Measurements from ENCODE around the gene THG1L.
"Not testable (repeated sequence)": the region's sequence is repeated elsewhere in the genome, so short reads cannot be mapped to it uniquely, and the experiment has no call there.

Gene THG1L

DNA sequence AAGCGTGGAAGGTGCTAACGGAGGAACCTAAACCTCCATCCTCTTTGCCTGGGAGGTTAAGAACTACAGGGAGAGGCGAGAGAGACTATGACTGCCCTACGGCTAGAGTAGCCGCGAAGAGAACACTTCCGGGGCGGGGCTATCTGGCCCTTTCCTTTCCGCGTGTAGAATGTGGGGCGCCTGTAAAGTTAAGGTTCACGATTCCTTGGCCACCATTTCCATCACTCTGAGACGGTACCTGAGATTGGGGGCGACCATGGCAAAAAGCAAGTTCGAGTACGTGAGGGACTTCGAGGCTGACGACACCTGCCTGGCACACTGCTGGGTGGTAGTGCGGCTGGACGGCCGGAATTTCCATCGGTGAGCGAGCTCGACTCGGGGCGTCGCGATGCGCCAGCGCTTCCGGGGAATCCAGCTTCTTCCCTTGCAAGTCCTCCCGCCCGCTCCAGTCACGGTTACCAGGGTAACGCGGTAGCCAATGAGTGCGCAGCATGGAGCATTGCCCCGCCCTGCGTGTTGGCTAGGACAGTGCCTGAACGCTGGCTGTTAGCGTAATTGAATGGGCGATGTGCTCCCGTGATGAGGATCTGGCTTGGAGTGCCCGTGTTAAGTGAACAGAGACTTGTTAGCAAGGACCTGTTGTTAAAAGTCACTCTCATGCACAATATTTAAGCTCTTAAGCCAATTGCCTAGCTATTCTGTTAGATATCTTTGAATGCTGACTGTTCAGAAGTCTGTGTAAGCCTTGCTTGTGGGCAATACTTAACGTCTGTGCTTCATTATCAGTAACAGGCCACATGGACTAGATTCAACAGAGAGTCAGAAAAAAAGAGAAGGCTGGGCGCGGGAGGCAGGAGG lies at the start of gene THG1L:
Gene THG1L, plus strand, starts transcription at position 149 of the 858 bp plus-strand sequence. Its CDS starts 21 bp downstream, at position 170.
- peak; percentile 93 for DNase-seq (ENCODE audit: low read depth)

DNA sequence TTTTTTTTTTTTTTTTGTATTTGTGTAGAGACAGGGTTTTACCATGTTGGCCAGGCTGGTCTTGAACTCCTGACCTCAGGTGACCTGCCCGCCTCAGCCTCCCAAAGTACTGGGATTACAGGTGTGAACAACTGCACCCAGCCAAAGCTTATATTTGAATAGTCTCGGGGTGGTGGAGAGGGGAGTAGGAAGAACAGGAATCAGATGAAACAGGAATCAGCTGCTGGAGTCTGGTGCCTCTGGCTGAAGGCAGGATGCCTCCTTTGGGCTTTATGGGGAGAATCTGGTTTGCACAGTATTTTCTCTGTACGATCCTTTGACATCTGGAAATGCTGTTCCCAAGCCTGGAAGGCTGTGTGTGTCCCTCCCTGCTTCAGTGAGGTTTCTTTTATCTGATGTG lies 49.0 kb upstream of the THG1L start:
- DNase-seq (ENCODE audit: low read depth), result no peak

DNA sequence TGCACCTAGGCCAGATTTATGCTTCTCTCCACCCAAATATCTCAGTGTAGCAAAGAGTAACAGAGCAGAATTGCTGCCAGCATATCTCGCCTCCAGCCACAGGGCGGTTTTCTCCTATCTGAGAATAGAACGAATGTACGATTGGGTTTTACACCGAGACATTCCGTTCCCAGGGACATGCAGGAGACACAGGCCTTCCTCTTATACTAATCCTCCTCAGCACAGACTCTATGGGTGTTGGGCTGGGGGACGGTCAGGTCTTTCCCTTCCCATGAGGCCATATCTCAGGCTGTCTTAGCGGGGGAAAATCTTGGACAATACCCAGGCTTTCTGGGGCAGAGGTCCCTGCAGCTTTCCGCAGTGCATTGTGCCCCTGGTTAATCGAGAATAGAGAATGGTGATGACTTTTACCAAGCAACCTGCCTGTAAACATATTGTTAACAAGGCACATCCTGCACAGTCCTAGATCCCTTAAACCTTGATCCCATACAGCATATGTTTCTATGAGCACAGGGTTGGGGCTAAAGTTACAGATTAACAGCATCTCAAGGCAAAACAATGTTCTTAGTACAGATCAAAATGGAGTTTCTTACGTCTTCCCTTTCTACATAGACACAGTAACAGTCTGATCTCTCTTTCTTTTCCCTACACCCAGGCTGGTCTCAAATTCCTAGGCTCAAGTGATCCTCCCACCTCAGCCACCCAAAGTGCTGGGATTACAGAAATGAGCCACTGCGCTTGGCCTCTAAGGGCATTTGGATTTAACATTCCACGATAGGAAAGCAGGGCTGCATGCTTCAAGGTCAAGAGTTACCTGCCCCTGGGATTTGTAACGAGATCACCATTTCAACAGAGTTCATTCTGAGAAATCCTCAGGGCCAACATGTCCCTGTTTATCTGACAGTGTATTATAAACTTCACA lies 44.7 kb upstream of the THG1L start:
- not testable (repeated sequence) for DNase-seq (ENCODE audit: low read depth)

DNA sequence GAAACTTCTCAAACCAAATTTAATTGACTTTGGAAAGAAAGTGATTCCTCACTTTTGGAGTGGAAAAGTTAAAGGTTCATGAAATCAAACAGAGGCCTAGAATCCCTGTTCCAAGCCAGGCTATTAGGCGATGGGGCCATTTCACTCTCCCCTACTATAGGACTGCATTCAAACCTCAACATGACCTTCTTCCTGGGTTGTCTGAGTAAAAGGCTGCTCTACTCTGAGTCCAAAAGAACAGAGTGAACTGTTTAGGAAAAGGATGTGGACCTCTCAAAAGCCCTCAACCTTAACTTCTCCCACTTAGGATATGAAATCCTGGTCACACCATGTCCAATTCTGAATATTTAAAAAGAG lies 44.0 kb upstream of the THG1L start:
- DNase-seq (ENCODE audit: low read depth), result no peak

DNA sequence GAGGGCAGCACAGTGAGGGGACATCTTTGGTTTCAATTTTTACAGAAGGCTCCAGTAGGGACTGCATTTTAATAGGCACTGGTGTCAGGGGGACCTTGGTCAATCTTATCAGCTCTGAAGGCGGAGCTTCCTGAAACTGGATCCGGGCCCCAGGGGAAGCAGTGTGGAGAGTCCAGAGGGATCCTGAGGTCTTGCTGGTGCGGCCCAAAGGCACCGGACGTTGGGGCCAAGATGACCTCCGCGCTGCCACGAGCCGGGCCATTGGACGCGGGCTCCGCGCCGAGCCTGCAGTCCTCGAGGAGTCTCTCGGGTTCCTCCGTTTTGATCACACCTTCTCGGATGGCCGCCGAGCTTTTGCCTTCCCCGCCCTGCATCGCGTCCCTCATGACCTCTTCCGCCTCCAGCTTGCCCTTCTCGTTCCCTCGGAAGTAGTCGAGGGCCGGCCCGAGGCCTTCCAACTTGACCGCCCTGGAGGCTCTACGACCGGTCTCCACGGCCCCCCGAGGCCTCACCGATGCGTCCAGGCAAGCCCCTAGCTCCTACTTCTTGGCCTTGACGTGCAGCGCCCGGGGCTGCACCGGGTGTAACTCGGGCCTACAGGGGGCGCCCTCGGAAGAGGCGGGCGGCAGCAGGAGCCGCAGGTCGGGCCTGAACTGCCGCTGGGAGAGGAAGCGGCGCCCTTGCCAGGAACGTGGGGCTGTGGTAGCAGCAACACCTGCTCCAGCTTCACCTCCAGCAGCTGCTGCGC lies 41.1 kb upstream of the THG1L start:
- no peak for DNase-seq (ENCODE audit: low read depth)

DNA sequence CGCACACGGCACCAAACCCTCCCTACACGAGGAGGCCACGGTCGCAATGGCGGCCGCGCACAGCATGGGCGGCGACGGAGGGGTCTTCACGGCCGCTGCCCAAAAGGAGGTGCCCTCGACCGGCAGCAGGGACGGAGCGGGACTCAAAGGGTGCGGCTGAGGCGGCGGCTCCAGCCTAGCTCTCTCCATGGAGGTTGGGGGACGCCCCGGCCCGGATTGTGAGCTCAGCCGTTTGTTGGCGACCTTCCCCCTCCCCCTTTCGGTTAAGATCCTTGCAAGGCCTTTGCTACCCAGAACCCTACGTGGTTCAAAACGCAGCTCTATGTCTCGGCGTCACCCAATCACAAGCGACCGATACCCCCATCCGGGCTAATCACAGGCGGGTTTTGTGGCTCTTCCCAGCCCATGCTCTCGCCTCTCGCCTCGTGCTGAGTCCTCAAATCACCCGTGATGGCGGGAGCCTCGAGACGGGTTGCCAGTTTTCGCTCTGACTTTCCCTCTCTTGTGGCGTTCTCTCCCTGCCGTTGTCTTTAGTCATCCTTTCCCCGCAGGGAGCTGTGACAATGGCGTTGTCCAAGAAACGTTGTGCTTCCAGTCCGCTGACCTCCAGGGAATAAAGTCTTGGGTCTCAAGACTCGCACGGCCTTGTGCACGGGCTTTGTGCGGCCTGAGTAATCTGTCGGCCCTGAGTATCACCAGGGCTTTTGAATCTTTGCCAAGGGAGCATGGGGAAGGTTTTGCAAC lies 40.4 kb upstream of the THG1L start:
- no peak for DNase-seq (ENCODE audit: low read depth)

DNA sequence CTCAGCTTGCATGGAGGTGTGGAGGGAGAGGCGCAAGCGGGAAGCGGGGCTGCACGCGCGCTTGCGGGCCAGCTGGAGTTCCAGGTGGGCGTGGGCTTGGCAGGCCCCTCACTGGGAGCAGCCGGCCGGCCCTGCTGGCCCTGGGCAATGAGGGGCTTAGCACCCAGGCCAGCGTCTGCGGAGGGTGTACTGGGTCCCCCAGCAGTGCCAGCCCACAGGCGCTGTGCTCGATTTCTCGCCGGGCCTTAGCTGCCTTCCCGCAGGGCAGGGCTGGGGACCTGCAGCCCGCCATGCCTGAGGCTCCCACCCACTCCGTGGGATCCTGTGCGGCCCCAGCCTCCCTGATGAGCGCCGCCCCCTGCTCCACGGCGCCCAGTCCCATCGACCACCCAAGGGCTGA lies 37.4 kb upstream of the THG1L start:
- DNase-seq (ENCODE audit: low read depth), result not testable (repeated sequence)

DNA sequence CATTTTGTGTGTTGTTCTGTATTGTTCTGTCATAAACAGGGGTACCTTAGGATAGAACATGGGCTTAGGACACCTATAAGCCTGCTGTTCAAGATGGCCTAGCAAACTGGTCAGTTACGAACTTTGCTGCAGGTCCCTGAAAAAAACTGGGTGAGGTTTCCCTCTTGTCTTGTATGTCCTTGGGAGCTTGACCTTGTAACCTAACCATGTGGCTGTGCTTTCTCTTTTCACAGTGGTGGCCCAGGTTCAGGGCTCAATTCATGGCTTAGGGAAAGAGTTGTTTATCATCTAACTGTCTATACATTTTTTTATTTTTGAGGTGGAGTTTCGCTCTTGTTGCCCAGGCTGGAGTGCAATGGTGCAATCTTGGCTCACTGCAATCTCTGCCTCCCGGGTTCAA lies 35.1 kb upstream of the THG1L start:
- not testable (repeated sequence) for DNase-seq (ENCODE audit: low read depth)

DNA sequence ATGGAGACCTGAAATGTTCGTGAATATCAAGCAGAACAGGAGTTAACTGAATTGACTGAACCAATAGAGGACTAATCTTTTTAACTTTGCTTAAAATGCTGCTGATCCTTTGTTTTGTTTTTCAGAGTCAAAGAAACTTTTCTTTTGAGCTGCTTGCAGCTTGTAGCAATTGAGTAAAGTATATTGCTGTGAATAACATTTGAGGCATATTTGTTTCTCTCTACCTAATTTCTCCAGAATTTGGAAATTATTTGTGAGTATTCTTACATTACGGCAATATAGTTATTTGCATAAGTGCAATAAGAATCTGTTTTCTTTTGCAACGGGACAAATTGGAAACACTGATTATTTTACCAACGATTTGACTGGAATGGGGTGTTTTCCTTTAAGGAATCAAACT lies 32.5 kb upstream of the THG1L start:
- DNase-seq (ENCODE audit: low read depth), result not testable (repeated sequence)

DNA sequence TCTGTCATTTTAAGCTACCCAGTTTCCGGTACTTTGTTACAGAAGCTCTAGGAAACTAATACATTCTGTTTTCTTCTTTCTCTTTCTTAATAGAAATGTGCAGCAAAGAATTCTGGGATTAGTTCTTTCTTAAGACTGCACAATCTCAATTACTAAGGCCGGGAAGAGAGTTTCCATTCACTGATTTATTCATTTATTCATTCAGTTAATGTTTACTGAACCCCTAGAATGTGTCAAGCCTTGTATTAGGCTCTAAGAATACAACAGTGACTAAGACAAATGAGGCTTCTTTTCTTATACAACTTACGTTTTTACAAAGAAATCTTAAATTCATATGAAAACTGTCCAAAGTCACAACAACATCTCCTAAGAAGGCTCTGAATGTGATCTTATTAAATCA lies 27.5 kb upstream of the THG1L start:
- no peak for DNase-seq (ENCODE audit: low read depth)

DNA sequence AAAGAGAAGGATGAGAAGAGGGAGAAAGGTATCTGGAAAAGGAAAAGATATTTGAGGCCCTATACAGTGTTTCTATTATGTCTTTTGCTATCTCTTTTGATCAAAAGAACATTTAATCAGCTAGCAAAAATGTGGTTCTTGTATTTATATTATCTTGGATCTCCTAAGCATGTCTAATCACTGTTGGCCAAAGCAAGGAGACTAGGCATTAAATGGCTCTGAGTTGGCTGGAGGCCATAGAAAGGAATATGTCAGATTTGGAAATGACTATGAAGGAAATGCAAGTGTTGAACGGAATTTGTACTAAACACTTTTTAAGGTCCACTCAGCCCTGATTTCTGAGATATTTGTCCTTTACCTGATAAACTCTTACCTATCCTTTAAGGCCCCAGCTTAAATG lies 22.4 kb upstream of the THG1L start:
- no peak for DNase-seq (ENCODE audit: low read depth)

DNA sequence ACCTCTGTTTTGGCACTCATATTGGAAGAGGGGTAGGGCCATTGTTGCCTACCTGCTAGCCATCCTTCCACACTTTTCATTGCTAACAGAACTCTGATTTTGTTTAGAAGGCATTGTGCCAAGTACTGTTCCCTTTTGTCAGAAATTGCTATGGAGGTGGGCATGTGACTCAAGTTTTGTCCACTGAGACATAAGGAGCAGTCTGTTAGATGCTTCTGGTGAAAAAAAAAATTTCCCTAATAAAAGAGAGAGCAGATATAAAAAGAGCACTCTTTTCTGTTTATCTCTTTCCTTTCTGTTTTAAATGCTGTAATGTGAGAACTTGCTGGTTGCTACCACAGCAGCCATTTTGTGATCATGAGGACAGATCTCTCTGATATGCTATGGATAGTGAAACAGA lies 21.9 kb upstream of the THG1L start:
- DNase-seq (ENCODE audit: low read depth), result no peak

DNA sequence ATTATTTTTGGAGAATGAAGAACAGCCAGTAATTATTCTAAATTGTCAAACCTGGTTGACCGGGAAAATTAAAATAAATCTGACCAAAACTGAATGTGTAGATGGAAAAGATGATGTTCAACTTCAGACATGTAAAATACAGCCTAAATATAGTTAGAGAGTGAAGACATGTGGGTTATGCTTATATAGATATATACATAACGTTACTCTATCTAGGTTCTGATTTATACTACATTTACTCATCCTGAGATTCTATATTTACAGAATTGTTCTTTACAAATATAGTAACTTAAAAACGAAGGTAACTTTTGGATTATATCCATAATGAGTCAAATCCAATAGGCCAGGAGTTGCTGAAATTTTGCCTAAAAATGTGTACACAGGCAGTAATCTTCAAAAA lies 20.8 kb upstream of the THG1L start:
- DNase-seq (ENCODE audit: low read depth), result no peak

DNA sequence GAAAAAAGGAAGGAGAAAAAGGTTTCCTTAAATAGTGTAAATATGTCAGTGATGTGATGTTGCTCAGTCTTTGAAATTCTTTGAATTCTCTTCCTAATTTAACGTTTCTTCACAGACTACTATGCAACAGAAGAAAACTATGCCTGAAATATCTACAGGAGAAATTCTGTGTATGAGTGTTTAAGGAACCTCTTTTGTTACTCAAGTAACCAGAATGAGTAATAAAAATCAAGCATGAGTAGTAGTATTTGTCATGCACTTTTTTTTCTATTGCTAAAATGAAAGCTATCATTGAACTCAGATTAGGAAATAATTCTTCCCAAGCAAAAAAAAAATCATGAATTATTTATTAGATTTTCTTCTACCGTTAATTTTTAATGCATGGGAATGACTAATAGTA lies 20.3 kb upstream of the THG1L start:
- DNase-seq (ENCODE audit: low read depth), result peak; percentile 75

DNA sequence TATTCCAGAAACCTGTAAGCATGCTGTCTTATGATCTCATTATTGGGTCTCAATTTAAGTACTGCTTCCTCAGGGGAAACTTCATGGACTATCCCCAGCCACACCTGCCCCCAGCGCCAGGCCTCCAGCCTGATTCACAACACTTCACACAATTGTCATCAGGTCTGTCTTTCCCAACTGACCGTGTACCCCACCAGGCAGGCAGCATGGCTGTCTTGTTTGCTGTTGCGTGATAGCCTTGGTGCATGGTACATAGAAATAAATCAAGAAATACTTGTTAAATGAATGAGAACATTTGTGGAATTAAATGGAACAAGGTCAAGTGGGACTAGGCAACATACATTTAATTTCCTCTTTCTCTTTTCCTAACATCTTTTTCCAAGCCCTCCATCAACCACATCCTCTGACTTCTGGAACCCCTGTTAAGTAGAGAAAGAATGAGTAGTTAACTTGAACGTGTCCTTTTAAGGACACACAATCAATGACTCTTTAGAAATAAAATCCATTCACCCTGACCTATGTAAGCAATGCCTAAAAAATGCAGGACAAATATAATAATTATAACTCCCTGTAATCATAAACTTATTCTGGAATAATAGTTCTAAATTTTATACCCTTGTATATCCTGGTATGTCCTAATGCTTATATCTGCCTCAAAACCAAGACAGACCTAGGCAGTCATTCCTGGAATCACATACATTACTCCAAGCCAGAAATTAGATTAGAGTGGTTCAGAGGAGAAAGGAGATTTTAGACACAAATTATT lies 17.2 kb upstream of the THG1L start:
- DNase-seq (ENCODE audit: low read depth), result no peak

DNA sequence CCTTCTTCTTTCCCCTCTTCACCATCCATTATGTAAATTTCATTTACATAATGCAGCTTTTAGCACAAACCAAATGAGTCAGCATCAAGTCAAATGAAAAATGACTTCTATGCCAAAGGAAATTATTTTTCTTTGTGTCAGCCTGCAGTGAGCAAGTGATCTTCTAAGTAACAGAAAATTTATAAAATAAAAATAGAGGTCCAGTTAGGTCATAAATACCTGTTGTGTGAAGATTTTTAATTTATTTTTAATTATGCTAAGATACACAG lies 16.7 kb upstream of the THG1L start:
- DNase-seq (ENCODE audit: low read depth), result no peak

DNA sequence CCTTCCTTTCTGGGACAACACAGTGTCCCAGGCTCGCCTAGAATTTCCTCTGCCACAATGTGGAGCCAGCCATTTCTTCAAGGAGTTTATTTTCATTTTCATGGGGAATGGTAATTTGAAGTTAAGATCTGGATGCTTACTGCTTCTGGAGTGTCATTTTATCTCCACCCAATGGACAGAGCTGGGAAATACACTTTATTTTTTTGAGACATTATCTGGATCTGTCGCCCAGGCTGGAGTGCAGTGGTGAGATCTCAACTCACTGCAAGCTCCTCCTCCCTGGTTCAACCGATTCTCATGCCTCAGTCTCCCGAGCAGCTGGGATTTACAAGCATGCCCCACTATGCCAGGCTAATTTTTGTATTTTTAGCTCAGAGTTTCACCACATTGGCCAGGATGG lies 12.7 kb upstream of the THG1L start:
- DNase-seq (ENCODE audit: low read depth), result no peak

DNA sequence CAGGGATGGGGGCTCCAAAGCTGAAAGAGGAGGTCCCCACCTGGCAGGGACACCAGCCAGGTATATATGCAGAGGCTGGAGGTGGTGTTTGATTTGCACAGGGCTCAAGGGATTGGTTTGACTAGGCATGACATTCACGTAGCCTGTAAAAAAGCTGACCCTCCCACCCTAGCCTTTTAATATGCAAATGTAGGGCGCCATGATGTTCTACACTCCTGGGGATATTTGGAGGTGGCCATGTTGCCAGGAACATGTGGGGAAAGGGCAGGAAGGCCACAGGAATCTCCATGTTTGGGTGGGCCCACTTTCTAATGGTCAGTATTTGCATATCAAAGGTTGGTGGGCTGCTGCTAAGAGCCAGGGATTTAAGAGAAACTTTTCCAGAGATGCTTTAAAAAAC lies 12.0 kb upstream of the THG1L start:
- no peak for DNase-seq (ENCODE audit: low read depth)

DNA sequence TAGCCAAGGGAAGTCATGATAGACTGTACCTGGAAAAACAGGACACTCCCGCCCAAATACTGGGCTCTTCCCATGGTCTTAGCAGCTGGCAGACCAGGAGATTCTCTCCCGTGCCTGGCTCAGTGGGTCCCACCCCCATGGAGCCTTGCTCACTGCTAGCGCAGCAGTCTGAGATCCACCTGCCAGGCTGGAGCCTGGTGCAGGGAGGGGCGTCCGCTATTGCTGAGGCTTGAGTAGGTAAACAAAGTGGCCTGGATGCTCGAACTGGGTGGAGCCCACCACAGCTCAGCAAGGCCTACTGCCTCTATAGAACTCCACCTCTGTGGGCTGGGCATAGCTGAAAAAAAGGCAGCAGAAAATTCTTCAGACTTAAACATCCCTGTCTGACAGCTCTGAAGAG lies 10.1 kb upstream of the THG1L start:
- no peak for DNase-seq (ENCODE audit: low read depth)

DNA sequence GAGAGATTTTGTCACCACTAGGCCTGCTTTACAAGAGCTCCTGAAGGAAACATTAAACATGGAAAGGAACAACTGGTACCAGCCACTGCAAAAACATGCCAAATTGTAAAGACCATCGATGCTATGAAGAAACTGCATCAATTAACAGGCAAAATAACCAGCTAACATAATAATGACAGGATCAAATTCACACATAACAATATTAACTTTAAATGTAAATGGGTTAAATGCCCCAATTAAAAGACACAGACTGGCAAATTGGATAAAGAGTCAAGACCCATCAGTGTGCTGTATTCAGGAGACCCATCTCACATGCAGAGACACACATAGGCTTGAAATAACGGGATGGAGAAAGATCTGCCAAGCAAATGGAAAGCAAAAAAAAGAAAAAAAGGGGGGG lies 8.3 kb upstream of the THG1L start:
- DNase-seq (ENCODE audit: low read depth), result not testable (repeated sequence)

DNA sequence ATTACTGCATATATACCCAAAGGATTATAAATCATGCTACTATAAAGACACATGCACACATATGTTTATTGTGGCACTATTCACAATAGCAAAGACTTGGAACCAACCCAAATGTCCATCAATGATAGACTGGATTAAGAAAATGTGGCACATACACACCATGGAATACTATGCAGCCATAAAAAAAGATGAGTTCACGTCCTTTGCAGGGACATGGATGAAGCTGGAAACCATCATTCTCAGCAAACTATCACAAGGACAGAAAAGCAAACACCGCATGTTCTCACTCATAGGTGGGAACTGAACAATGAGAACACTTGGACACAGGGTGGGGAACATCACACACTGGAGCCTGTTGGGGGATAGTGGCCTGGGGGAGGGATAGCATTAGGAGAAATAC lies 4.6 kb upstream of the THG1L start:
- not testable (repeated sequence) for DNase-seq (ENCODE audit: low read depth)

All from non-pigmented ciliary epithelial cell (primary cell).